ENCODE measurements around the gene DOCK9.
A peak's percentile ranks its signal among the peaks of the same experiment; 100 is the strongest.
"Not testable (repeated sequence)": the region's sequence is repeated elsewhere in the genome, so short reads cannot be mapped to it uniquely, and the experiment has no call there.

DOCK9 gene

DNA sequence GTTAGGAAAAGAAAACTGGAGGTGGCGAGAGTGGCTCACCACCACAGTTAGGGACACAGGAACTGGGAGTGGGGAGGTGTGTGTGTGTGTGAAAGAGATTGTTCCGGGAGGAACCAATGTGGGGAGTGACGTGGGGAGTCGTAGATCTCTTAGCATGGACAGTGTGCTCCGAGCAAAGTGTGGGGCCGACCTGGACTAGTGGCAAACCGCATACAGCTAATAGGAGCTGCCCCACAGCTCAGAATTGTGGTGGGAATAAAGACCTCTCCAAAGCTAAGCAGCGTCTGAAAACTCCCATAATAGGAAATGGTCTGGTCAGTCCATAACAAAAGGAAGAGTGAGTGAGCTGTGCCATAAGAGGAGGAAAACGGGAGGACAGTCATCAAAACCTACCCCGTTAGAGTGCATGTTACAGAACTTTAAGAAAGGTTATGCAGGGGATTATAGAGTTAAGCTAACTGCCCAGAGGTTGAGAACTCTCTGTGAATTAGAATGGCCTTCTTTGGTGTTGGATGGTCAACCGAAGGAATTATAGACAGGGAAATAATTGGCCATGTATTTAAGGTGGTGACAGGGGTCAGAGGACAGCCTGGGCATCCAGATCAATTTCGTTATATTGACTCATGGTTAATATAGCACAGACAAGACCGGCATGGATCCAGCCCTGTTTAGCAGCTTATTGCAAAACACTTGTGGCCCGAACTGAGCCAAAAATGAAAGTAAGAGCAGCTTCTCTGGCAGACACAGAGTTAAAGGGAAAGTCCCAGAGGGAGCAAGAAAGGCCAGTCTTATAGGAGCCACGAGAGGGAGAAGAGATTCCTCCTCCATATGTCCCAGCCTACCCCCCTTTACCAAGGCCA is 216.5 kb downstream of the DOCK9 start:
- WGBS, 2 experiments = 88 to 90% methylated on average over 15 of the region's 15 CpGs
- Histone ChIP-seq H3K4me1 (ENCODE audit: control insufficient read depth, insufficient read depth, low read length) (no peaks in the 10 kb centered on the region), H3K27ac (ENCODE audit: insufficient read depth, low read depth, low read length, poor library complexity, severe bottlenecking) (no peak overlapping the region), H3K4me3 (ENCODE audit: insufficient read depth, low read depth, low read length) (no peak overlapping the region), H3K9me3 (ENCODE audit: control insufficient read depth, low read length) (no peaks in the 10 kb centered on the region), H3K36me3 (ENCODE audit: control insufficient read depth, insufficient read depth, low read length) (no peaks in the 10 kb centered on the region), H3K27me3 (ENCODE audit: control insufficient read depth, insufficient read depth, low read length, poor library complexity, severe bottlenecking) (no peaks in the 10 kb centered on the region)

DNA sequence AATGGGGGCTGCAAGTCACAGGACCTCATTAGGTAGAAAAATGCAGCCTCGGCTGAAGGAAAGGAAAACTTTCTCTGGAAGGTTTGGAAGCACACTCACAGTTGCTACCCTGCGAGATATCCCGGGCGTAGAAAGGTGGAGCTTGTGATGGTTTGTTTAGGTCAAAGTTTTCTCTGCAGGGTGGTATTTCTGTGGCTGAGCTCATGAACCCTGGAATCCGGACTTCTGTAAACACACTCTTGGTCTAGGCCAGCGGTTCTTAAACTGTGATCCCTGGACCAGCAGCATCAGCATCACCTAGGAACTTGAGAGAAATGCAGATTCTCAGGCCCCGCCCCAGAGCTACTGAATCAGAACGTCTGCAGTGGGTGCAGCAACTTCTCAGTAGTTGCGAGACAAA is 222.1 kb downstream of the DOCK9 start:
- Histone ChIP-seq H3K36me3 (ENCODE audit: control insufficient read depth, insufficient read depth, low read length) (no peaks in the 10 kb centered on the region), H3K27me3 (ENCODE audit: control insufficient read depth, insufficient read depth, low read length, poor library complexity, severe bottlenecking) (peaks cover 26% of the 10 kb centered on the region), H3K9me3 (ENCODE audit: control insufficient read depth, low read length) (no peaks in the 10 kb centered on the region), H3K27ac (ENCODE audit: insufficient read depth, low read depth, low read length, poor library complexity, severe bottlenecking) (no peak overlapping the region), H3K4me1 (ENCODE audit: control insufficient read depth, insufficient read depth, low read length) (peaks cover 13% of the 10 kb centered on the region), H3K4me3 (ENCODE audit: insufficient read depth, low read depth, low read length) (no peak overlapping the region)
- 92 to 93% methylated on average over 9 of the region's 9 CpGs for WGBS, 2 experiments

DNA sequence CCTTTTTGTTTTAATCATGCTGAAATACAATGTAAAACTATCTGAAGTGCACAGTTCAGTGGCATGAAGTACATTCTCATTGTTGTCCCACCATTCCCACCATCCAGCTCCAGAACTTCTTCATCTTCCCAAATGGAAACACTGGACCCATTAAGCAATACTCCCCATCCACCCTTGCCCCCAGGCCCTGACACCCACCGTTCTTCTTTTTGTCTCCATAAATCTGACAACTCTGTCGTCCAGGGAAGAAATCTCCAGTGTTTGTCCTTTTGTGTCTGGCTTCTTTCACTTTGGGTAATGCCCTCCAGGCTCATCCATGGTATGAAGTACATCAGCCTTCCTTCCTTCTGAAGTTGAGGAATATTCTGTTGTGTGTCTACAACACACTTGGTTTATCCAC is 222.7 kb downstream of the DOCK9 start:
- no peak overlapping the region for H3K27ac ChIP-seq (ENCODE audit: insufficient read depth, low read depth, low read length, poor library complexity, severe bottlenecking)
- H3K36me3 ChIP-seq (ENCODE audit: control insufficient read depth, insufficient read depth, low read length) = no peaks in the 10 kb centered on the region
- no peak overlapping the region for H3K4me3 ChIP-seq (ENCODE audit: insufficient read depth, low read depth, low read length)
- no peaks in the 10 kb centered on the region for H3K9me3 ChIP-seq (ENCODE audit: control insufficient read depth, low read length)
- H3K4me1 ChIP-seq (ENCODE audit: control insufficient read depth, insufficient read depth, low read length) = peaks cover 13% of the 10 kb centered on the region
- 92% methylated on average over 2 of the region's 2 CpGs for WGBS, 2 experiments
- H3K27me3 ChIP-seq (ENCODE audit: control insufficient read depth, insufficient read depth, low read length, poor library complexity, severe bottlenecking) = peaks cover 26% of the 10 kb centered on the region

- H3K4me1 ChIP-seq (ENCODE audit: control insufficient read depth, insufficient read depth, low read length) = peaks cover 13% of the 10 kb centered on the region
- H3K4me3 ChIP-seq (ENCODE audit: insufficient read depth, low read depth, low read length); H3K27ac ChIP-seq (ENCODE audit: insufficient read depth, low read depth, low read length, poor library complexity, severe bottlenecking); H3K9me3 ChIP-seq (ENCODE audit: control insufficient read depth, low read length); H3K36me3 ChIP-seq (ENCODE audit: control insufficient read depth, insufficient read depth, low read length): not testable (repeated sequence)
- H3K27me3 ChIP-seq (ENCODE audit: control insufficient read depth, insufficient read depth, low read length, poor library complexity, severe bottlenecking) = peaks cover 26% of the 10 kb centered on the region
- WGBS, 2 experiments = 89 to 95% methylated on average over 4 of the region's 4 CpGs
These were observed 223.4 kb downstream of the DOCK9 start for GRCh38 chr13:98754468-98754867.

- Histone ChIP-seq H3K9me3 (ENCODE audit: control insufficient read depth, low read length) (no peaks in the 10 kb centered on the region), H3K27me3 (ENCODE audit: control insufficient read depth, insufficient read depth, low read length, poor library complexity, severe bottlenecking) (peaks cover 26% of the 10 kb centered on the region), H3K36me3 (ENCODE audit: control insufficient read depth, insufficient read depth, low read length) (no peaks in the 10 kb centered on the region), H3K4me1 (ENCODE audit: control insufficient read depth, insufficient read depth, low read length) (peaks cover 13% of the 10 kb centered on the region), H3K4me3 (ENCODE audit: insufficient read depth, low read depth, low read length) (peak within 1 kb of the TSS; percentile 46), H3K27ac (ENCODE audit: insufficient read depth, low read depth, low read length, poor library complexity, severe bottlenecking) (no peak within 1 kb of the TSS)
- WGBS, 2 experiments = 11 to 12% methylated on average over 59 of the region's 59 CpGs
These were observed 225.2 kb downstream of the DOCK9 start, which contains the start of gene SLC15A1 for GRCh38 chr13:98752467-98753290. SLC15A1 (minus strand) TSS chr13:98752672; CDS start chr13:98752598, 74 bp downstream.

- Histone ChIP-seq H3K27me3 (ENCODE audit: control insufficient read depth, insufficient read depth, low read length, poor library complexity, severe bottlenecking) (peaks cover 26% of the 10 kb centered on the region), H3K27ac (ENCODE audit: insufficient read depth, low read depth, low read length, poor library complexity, severe bottlenecking) (no peak overlapping the region), H3K4me1 (ENCODE audit: control insufficient read depth, insufficient read depth, low read length) (peaks cover 13% of the 10 kb centered on the region), H3K4me3 (ENCODE audit: insufficient read depth, low read depth, low read length) (peak overlapping the region; percentile 46), H3K36me3 (ENCODE audit: control insufficient read depth, insufficient read depth, low read length) (no peaks in the 10 kb centered on the region), H3K9me3 (ENCODE audit: control insufficient read depth, low read length) (no peaks in the 10 kb centered on the region)
- WGBS, 2 experiments = 4% methylated on average over 36 of the region's 36 CpGs
These were observed 225.9 kb downstream of the DOCK9 start for GRCh38 chr13:98751861-98752466.

DNA sequence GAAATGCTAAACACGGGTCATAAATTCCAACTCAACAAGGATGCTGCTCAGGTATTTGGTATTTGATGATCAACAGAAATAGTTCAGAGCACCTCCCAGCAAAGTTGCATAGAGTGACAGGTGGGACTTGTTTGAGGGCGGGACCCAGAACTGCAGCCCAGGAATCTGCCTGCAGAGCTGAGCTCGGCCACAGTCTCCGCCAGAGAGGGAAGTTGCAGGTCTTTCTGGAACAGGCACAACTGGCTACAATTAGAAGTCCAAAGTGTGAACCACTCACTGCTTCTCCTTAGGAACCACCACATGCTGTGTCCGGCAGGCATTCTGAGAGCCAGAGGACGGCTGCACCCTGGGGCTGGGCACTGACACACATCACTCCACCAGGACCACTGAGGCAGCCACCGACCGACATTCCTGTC is 226.5 kb downstream of the DOCK9 start:
- H3K27ac ChIP-seq (ENCODE audit: insufficient read depth, low read depth, low read length, poor library complexity, severe bottlenecking) = no peak overlapping the region
- peaks cover 13% of the 10 kb centered on the region for H3K4me1 ChIP-seq (ENCODE audit: control insufficient read depth, insufficient read depth, low read length)
- WGBS, 2 experiments = 49 to 50% methylated on average over 8 of the region's 8 CpGs
- no peaks in the 10 kb centered on the region for H3K9me3 ChIP-seq (ENCODE audit: control insufficient read depth, low read length)
- H3K4me3 ChIP-seq (ENCODE audit: insufficient read depth, low read depth, low read length) = peak overlapping the region; percentile 46
- H3K36me3 ChIP-seq (ENCODE audit: control insufficient read depth, insufficient read depth, low read length) = no peaks in the 10 kb centered on the region
- H3K27me3 ChIP-seq (ENCODE audit: control insufficient read depth, insufficient read depth, low read length, poor library complexity, severe bottlenecking) = peaks cover 26% of the 10 kb centered on the region

DNA sequence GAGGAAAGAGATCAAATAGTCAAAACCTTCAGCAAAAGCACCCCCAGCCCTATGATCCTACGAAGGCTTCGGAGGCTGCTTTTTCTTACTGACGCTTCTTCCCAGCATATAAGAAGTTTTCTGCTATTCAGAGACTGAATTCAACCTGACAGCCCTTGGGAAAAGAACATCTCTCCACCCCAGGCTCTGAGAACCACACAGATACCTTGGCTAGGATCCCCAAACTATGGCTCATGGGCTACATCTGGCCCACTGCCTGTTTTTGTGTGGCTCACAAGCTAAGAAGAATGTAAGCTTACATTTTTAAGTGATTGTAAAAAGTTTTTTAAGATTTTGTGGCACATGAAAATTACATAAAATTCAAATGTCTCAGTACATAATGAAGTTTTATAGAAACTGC is 228.4 kb downstream of the DOCK9 start:
- Histone ChIP-seq H3K4me1 (ENCODE audit: control insufficient read depth, insufficient read depth, low read length) (peaks cover 13% of the 10 kb centered on the region), H3K27ac (ENCODE audit: insufficient read depth, low read depth, low read length, poor library complexity, severe bottlenecking) (no peak overlapping the region), H3K27me3 (ENCODE audit: control insufficient read depth, insufficient read depth, low read length, poor library complexity, severe bottlenecking) (peaks cover 26% of the 10 kb centered on the region), H3K4me3 (ENCODE audit: insufficient read depth, low read depth, low read length) (no peak overlapping the region), H3K9me3 (ENCODE audit: control insufficient read depth, low read length) (no peaks in the 10 kb centered on the region), H3K36me3 (ENCODE audit: control insufficient read depth, insufficient read depth, low read length) (no peaks in the 10 kb centered on the region)
- 63% methylated on average over 3 of the region's 3 CpGs for WGBS, 2 experiments

DNA sequence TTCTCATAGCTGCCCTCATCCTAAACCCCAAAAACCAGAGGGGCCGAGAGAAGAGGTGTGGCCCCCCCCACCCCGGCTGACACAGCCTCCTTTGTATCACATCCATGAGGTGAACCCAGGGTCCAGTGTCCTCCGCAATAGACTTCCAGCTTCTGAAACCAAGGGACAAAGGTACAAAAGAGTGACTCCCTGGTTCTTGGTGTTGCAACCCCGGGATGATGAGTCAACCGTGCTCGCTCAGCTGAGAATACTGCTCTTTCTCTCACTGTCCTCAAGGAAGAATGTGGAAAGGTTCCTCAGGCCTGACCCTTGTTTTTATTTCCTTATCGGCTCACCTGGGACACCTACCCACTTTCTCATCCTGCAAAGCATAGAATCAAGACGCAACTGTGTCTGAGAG is 230.9 kb downstream of the DOCK9 start:
- 92 to 96% methylated on average over 8 of the region's 8 CpGs for WGBS, 2 experiments
- no peak overlapping the region for H3K4me3 ChIP-seq (ENCODE audit: insufficient read depth, low read depth, low read length)

More for the DNA sequence above, 230.9 kb downstream of the DOCK9 start:
- Histone ChIP-seq H3K36me3 (ENCODE audit: control insufficient read depth, insufficient read depth, low read length) (no peaks in the 10 kb centered on the region), H3K27me3 (ENCODE audit: control insufficient read depth, insufficient read depth, low read length, poor library complexity, severe bottlenecking) (peaks cover 12% of the 10 kb centered on the region), H3K27ac (ENCODE audit: insufficient read depth, low read depth, low read length, poor library complexity, severe bottlenecking) (no peak overlapping the region), H3K4me1 (ENCODE audit: control insufficient read depth, insufficient read depth, low read length) (peaks cover 6% of the 10 kb centered on the region), H3K9me3 (ENCODE audit: control insufficient read depth, low read length) (no peaks in the 10 kb centered on the region)
